SK-N-SH treated with all-trans-retinoic acid at 6 μM for 48 hours (cell line): ENCODE measurements around the gene ADARB2.

Source experiments
- PATZ1 ChIP-seq: fragments of 250-450 bp; sonication (Bioruptor Pico); IDR thresholded peaks from 2 replicates; pipeline ENCODE4 v1.8.0; 2020; ENCODE audit warnings: mild to moderate bottlenecking, moderate library complexity, borderline replicate concordance
- TSHZ2 ChIP-seq: fragments of 250-450 bp; sonication (Bioruptor Pico); IDR thresholded peaks from 2 replicates; pipeline ENCODE4 v1.5.0; 2020; ENCODE audit warnings: mild to moderate bottlenecking, moderate library complexity

- TF ChIP-seq PATZ1 (CRISPR knock-in tag) (no peak), TSHZ2 (CRISPR knock-in tag) (no peak)
Observed at GRCh38 chr10:1217661-1218060, 519.7 kb downstream of the ADARB2 start.
